Activated CD4-positive, alpha-beta T cell treated with anti-CD3 and anti-CD28 coated beads, Interleukin-2, Interleukin-6, amounts not matched to agents 100 ng/mL and 50 ng/mL, durations not matched to agents 16 hours and 8 hours (primary cell): Measurements from ENCODE around the gene CD70.
"Not testable (repeated sequence)": the region's sequence is repeated elsewhere in the genome, so short reads cannot be mapped to it uniquely, and the experiment has no call there.

Source experiments
- DNase-seq: peaks from one replicate; pipeline ENCODE4 v3.0.0-alpha.2; 2020

CD70 gene

DNA sequence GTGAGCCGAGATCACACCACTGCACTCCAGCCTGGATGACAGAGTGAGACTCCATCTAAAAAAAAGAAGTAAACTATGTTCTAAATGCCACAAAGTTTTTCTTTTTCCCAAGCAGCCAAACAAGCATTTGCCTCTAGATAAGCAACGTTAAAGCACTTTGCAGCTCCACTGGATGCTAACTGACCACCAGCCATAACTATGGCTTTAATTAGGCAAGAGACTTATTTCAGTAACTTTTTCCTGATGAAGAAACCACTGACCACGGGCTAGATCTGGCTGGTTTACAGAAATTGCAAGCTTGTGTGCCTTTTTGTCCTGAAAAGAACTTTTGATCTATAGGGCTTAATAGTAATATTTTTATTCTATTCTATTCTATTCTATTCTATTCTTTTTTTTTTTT lies 22.1 kb downstream of the CD70 start:
- DNase-seq: no peak

DNA sequence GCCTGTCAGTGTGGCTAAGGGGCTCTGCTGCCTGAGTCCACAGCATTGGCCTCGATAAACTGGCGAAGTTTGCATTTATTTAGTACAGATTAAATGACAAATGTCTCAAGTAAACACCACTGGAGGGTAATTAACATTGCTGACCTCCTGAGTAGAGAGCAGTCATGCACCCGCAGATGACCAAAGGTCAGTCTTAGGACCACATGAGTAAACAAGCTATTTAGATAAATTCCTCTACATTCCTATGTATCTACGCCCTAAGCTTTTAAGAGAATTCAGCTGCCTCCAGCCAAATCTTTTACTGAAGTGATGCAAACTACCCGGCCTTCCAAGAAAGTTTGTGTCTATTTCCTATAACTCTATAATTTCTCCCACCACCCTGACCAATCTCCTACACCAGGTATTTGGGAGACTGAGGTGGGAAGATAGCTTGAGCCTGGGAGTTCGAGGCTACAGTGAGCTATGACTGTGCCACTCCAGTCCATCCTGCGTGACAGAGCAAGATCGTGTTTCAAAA lies 22.9 kb downstream of the CD70 start:
- DNase-seq: no peak

DNA sequence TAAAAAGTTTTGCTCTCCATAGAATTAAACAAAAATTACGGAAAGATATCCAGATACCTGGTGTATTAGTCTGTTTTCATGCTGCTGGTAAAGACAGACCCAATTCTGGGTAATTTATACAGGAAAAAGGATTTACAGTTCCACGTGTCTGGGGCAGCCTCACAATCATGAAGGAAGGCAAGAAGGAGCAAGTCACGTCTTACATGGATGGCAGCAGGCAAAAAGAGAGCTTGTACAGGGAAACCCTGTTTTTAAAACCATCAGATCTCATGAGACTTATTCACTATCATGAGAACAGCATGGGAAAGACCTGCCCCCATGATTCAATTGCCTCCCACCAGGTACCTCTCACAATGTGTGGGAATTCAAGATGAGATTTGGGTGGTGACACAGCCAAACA lies 24.2 kb downstream of the CD70 start:
- DNase-seq: not testable (repeated sequence)

DNA sequence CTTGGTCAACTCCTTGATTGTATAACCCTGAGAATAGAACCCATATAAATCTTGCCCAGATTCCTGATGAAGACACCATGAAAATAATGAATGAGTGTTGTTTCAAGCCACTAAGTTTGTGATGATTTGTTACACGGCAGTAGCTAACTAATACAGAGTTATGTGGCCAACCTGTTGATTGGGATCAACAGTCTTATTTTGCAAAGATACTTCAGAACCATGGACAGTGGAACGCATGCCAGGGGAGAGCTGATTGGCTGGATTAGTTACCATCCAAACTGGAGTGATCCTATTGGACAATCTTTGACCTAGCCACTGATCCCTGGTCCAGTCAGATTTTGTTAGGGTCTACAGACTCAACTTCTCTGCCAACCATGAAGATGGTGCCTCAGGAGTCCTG lies 26.6 kb downstream of the CD70 start:
- DNase-seq: peak; percentile 23

DNA sequence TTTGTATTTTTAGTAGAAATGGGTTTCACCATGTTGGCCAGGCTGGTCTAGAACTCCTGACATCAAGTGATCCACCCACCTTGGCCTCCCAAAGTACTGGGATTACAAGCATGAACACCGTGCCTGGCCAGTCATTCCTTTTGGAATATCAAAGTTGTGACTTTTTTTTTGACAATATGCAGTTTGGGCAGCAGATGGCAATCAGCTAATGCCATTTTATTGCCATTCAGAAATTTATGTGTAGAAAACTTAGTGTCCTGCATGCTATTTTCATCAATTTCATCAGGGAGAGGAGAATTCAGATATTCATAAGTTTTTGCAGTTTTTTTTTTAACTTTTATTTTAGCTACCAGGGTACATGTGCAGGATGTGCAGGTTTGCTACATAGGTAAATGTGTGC lies 28.5 kb downstream of the CD70 start:
- not testable (repeated sequence) for DNase-seq

DNA sequence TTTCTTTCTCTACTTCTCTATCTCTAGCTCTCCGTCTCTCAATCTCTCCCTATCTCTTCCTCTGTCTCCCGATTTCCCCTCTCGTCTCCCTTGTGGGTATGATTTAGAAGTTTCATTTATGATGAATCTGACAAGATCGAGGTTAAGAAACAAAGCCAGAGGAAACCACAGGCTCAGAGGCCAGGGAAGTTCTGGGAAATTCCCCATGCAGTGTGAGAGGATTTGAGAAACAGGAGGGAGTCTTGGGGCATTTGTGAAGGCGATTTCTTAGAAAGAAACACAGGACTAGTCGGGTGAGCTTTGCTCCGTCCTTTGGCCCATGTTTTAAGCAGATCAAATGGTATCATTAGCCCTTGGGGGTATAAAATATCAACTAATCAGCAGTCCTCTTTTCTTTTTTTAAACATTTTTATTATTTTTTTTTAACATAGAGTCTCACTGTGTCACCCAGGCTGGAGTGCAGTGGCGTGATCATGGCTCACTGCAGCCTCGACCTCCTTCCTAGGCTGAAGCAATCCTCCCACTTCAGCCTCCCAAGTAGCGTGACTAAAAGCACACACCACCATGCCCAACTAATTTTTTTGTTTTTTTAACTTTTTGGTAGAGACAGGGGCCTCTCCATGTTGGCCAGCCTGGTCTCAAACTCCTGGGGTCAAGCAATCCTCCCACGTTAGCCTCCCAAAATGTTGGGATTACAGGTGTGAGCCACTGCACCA lies 34.3 kb downstream of the CD70 start:
- peak; percentile 42 for DNase-seq

DNA sequence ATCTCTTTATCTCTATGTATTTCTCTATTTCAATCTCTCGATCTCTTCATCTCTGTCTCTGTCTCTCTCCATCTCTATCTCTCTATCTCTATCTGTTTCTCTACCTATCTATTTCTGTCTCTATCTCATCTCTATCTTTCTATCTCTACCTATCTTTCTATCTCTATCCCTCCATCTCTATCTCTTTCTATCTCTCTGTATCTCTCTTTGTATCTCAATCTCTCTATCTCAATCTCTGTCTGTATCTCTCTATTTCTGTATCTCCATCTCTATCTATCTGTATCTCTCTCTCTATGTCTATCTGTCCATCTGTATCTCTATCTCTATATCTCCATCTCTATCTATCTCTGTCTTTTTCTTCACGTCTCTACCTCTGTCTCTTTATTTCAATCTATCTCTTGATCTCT lies 34.9 kb downstream of the CD70 start:
- DNase-seq: no peak

DNA sequence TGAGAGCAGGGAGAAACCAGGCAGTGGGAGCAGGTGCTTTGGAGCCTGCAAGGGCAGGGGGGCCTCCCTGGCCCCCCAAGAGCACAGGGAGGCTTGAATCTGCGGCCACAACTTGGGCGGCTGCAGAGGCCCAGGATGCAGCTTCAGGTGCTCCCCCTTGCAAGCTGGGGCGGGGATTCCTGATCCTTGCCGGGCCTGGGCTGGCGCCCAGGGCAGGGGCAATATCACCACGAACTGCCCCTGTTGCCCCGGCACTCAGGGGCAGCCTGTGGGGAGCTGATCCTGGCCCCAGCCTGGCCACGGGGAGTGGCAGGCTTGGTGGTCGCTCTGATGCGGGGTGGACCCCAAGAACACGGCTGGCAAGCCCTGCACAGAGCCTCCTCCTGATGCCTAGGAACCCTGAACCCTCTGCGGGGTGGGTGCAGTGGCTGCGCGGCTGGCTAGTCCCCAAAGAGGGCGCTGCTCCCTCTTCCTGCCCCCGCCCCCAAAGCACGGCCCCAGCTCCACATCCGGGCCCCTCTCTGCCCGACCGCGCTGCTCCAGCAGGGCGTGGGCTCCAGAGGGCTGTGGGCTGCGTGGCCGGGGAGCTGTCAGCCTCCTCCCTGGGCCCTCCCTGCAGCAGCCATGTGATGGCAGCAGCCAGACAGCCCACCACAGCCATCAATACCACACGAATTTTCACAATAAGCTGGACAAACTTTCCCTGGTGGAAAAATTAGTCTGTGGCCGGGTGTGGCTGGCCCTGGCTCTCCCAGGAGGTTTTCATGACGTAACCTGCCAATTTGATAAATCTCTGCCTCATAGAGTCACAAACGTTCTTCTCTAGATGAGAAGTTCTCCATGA lies 39.1 kb downstream of the CD70 start:
- peak; percentile 65 for DNase-seq

DNA sequence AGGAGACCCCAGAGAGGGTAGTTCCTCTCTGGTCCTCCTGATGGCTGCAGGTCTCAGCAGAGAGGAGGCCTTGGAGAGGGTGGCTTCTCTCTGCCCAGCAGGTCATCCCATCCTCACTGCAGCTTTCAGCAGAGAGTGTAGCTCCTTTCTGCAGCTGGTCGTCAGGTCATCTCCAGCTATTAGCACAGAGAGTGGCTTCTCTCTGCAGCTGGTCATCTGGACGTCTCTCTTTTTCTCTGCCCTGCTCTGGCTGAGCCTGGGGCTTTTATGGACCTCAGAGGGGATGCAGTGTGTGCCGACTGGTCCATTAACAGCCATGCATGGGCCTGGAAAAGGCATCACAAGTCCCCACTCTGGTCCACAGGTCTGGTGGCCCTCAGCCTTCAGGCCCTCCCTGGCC lies 39.9 kb downstream of the CD70 start:
- DNase-seq: no peak

DNA sequence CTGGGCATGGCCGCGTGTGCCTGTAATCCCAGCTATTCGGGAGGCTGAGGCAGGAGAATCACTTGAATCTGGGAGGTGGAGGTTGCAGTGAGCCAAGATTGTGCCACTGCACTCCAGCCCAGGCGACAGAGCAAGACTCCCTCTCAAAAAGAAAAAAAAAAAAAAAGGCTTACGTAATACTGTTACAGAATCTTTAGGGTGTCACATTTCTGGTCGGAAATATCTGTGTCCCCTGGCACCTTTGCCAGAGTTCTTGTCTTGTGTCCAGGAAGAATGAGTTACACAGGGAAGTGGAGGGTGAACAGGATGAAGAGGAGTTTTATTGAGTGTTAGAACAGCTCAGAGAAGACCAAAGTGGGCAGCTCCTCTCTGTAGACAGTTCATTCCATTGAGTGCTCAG lies 40.3 kb downstream of the CD70 start:
- not testable (repeated sequence) for DNase-seq

DNA sequence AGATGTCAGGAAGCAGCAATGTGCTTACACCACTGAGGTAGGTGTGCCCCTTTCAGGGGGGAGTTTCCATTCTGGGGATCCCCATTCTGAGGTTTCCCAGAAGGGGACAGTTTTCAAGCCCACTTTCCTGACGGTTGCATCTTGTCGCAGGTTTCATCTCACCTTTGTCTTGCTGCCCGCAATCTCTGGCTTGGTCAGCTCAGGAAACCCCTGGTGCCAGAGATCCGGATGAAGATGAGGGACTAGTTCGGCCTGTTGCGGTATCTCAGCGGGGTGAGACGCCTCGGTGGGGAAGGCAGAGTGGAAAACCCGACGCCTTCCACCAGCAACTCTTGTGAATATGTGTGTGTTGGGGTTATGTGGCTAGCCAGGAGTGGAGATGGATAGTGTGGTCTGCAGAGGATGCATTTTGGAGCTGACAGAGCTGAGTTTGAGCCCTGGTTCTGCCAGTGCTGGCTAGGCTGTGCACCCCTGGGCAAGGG lies 47.0 kb downstream of the CD70 start:
- peak; percentile 32 for DNase-seq

DNA sequence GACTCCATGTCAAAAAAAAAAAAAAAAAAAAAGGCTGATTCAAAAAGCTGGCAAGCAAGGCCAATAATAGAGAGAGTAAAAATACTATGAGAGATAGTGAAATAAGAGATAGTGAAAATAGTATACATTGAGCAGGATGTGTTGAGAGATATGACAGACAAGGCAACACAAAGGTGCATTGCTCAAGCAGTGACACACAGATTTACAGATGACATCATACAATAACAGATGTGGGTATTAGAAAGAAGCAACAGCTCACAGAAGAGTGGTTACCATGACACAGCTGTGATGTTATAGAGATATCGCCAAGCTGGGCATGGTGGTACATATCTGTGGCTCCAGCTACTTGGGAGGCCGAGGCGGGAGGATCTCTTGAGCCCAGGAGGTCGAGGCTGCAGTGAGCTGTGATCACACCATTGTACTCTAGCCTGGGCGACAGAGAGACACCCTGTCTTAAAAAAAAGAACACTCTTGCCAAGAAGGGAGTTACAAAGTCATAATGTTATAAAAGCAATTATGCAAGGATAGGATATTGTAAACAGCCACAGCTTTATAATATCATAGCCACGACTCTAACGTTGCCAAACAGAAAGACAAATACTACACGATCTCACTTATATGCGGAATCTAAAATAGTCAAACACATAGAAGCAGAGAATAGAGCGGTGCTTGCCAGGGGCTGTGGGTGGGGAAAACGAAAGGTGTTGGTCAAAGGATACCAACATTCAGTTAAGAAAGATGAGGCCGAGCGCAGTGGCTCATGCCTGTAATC lies 49.8 kb downstream of the CD70 start:
- DNase-seq: no peak

DNA sequence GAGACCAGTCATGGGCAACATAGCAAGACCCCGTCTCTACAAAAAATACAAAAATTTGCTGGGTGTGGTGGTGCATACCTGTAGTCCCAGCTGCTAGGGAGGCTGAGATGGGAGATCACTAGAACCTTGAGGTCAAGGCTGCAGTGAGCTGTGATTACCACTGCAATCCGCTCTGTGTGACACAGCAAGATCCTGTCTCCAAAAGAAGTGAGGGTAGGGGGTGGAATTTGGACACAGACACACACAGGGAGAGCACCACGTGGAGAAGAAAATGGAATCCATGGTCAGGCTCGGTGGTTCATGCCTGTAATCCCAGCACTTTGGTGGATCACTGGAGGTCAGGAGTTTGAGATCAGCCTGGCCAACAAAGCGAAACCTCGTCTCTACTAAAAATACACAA lies 51.4 kb downstream of the CD70 start:
- no peak for DNase-seq
